K562 treated with DMSO at 1 percent for 24 hours (cell line): ENCODE measurements around the gene PALM. TPM values are rescaled to one million over a fixed set of nuclear protein-coding genes. Genes with fewer than 3 reads are reported as not detected.

ENCODE experiments used
- total RNA-seq: library from RNA; unstranded; fragments of 300-600 nt; gene quantifications from 2 replicates; pipeline ENCODE4 v1.2.3, GENCODE V29; 2022; ENCODE audit warnings: low read depth; ENCODE audit not compliant: insufficient read depth

The PALM gene, protein sequence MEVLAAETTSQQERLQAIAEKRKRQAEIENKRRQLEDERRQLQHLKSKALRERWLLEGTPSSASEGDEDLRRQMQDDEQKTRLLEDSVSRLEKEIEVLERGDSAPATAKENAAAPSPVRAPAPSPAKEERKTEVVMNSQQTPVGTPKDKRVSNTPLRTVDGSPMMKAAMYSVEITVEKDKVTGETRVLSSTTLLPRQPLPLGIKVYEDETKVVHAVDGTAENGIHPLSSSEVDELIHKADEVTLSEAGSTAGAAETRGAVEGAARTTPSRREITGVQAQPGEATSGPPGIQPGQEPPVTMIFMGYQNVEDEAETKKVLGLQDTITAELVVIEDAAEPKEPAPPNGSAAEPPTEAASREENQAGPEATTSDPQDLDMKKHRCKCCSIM
- total RNA-seq: 20.1 and 24.9 TPM in 2 replicates

GRCh38 chr19:708154-709143 lies at the start of gene PALM:
Gene PALM (plus strand): TSS chr19:708935. CDS start chr19:709147, 212 bp downstream.

DNA sequence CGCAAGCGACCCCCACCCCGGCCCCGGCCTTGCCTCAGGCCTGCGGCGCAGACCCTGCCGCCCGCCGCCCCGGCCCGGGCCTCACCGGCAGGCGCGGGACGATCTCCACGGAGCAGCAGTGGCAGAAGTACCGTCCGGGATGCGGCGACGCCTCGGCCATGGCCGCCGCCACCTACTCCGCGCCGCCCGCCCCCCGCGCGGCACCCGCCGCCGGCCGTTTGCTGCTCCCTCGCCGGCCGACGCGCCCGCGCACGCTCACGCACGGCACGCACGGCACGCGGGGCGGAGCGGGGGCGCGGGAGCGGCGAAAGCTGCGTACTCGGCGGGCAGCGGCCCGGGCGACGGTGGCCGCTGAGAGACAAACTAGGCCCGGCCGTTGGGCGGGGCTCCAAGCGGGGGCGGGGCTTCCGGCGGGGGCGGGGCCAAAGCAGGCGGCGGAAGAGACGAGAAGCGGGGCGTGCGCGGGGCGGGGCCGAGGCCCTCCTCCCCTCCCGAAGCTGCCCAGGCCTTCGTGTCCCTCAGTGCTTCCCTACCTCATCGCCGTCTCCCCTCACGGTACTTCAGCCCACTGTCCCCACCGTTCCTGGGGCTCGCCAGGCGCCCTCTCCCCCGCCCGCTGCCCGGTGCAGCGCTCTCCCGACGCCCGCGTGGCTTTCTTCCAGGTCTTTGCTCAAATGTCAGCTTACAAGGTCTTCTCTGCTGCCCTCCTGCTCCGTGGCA lies 45.6 kb upstream of the PALM start, which contains the start of gene RNF126:
Gene RNF126, minus strand, starts transcription at position 253 of the 720 bp plus-strand sequence. Its CDS starts 93 bp downstream, at position 160.

DNA sequence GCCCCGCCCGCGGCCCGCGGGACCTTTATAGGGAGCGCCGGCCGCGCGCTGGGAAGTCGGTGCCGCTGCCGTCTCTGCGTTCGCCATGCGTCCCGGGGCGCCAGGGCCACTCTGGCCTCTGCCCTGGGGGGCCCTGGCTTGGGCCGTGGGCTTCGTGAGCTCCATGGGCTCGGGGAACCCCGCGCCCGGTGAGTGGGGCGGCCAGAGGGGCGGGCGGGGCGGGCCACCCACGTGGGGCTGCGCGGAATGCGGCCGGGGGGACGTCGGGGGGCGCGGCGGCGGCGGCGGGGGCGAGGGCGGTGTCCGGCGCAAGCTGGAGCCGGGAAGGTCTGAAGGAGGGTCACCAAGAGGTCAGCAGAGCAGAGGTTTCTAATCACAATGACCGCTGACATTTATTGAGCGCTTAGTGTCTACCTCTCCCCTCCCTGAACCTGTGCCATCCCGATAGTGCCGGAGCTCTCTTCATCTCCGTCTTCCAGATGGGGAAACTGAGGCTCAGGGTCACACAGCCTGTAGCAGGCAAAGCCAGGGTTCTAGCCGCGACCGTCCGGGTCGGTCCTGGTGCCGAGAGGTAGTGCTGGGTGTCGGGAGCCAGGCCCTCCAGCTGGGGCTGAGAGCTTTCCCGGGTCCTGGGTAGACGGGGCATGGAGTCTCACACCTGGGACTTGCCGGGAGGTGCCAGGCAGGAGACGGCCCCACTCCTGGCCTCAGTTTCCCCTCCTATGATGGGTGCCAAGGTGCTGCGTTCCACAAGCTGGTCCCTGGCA lies 32.2 kb upstream of the PALM start, which contains the start of gene FSTL3:
Gene FSTL3, plus strand, starts transcription at position 54 of the 767 bp plus-strand sequence. Its CDS starts 32 bp downstream, at position 86.

GRCh38 chr19:695352-695949 lies 13.3 kb upstream of the PALM start, which contains the start of gene PRSS57:
Gene PRSS57 (minus strand): TSS chr19:695452. CDS start chr19:695430, 22 bp downstream.

GRCh38 chr19:750640-751423 lies 42.1 kb downstream of the PALM start, which contains the start of gene MISP:
Gene MISP (plus strand): TSS chr19:751112. CDS start chr19:756947, 5,835 bp downstream.

DNA sequence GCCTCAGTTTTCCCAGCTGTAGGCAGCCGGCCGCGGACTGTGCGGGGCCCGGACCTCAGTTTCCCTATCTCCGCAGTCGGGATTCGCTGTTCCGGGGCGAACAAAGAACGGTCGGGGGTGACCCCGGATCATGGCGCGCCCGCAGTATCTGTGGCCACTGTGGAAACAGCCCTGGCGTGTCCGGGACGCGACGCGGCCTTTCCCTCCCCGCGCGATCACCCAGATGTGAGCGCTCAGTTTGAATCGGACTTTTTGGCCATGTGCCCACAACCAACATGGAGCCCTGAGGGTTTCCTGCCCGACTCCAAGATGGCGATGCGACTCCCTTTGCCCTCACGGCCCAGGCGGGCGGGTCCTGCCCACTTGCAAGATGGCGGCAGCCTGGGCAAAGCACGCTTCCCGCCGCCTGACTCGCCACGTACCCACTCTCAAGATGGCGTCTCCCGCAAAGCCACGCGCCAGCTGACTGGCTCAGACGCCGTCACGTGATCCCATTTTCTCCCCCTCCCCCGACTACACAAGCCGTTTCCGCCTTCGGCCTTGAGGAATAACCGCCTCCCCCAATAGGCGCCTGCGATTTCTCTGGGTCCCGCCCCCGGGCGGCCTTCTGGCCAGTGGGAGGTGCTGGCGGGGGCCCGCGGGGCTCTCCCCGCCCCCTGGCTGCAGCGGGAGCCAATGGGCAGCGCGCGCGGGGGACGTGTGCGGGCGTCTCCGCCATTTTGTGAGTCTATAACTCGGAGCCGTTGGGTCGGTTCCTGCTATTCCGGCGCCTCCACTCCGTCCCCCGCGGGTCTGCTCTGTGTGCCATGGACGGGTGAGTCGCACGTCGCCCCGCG lies 88.2 kb downstream of the PALM start, which contains the start of gene PTBP1:
Gene PTBP1, plus strand, starts transcription at position 761 of the 836 bp plus-strand sequence. Its CDS starts 46 bp downstream, at position 807.

Other genes starting within 250 kb of the PALM start
- 1.5 and 1.9 TPM in 2 replicates for gene SHC2, start 247.9 kb upstream of the PALM start, total RNA-seq
- gene MADCAM1, start 212.4 kb upstream of the PALM start, total RNA-seq: 1.0 and 1.9 TPM in 2 replicates
- 110 and 128 TPM in 2 replicates for gene TPGS1, start 201.4 kb upstream of the PALM start, total RNA-seq
- gene CDC34, start 177.2 kb upstream of the PALM start, total RNA-seq: 171 and 181 TPM in 2 replicates
- gene GZMM, start 164.9 kb upstream of the PALM start, total RNA-seq: 1.5 and 2.2 TPM in 2 replicates
- gene BSG, start 136.3 kb upstream of the PALM start, total RNA-seq: 800 and 804 TPM in 2 replicates
- 4.4 and 6.4 TPM in 2 replicates for gene HCN2, start 119.1 kb upstream of the PALM start, total RNA-seq
- gene POLRMT, start 75.4 kb upstream of the PALM start, total RNA-seq: 103 and 118 TPM in 2 replicates
- gene FGF22, start 69.1 kb upstream of the PALM start, total RNA-seq: 0.58 and 0.82 TPM in 2 replicates
- 97.3 and 111 TPM in 2 replicates for gene RNF126, start 45.7 kb upstream of the PALM start, total RNA-seq
- gene FSTL3, start 32.5 kb upstream of the PALM start, total RNA-seq: 9.8 and 12.7 TPM in 2 replicates
- 18.9 and 21.6 TPM in 2 replicates for gene PRSS57, start 13.5 kb upstream of the PALM start, total RNA-seq
- 0.25 TPM in 1 of 2 replicates, not detected in the other for gene MISP, start 42.2 kb downstream of the PALM start, total RNA-seq
- 331 and 361 TPM in 2 replicates for gene PTBP1, start 88.5 kb downstream of the PALM start, total RNA-seq
- 26.9 and 33.9 TPM in 2 replicates for gene PLPPR3, start 113.0 kb downstream of the PALM start, total RNA-seq
- gene AZU1, start 118.9 kb downstream of the PALM start, total RNA-seq: 1.3 and 1.6 TPM in 2 replicates
- 0.87 and 1.3 TPM in 2 replicates for gene PRTN3, start 132.1 kb downstream of the PALM start, total RNA-seq
- gene ELANE, start 143.4 kb downstream of the PALM start, total RNA-seq: not detected in 2 replicates
- gene CFD, start 150.7 kb downstream of the PALM start, total RNA-seq: 64.6 and 67.7 TPM in 2 replicates
- gene MED16, start 184.3 kb downstream of the PALM start, total RNA-seq: 58.2 and 66.2 TPM in 2 replicates
- not detected in 2 replicates for gene RNU6-9, start 184.5 kb downstream of the PALM start, total RNA-seq
- 169 and 193 TPM in 2 replicates for gene R3HDM4, start 204.3 kb downstream of the PALM start, total RNA-seq
- gene KISS1R, start 208.4 kb downstream of the PALM start, total RNA-seq: 4.8 and 5.2 TPM in 2 replicates
- gene ARID3A, start 217.1 kb downstream of the PALM start, total RNA-seq: 72.0 and 83.1 TPM in 2 replicates